M059J (cell line): ENCODE results near the gene KRT80. TPM values are rescaled to one million over a fixed set of nuclear protein-coding genes. Genes with fewer than 3 reads are reported as not detected.
A peak's percentile ranks its signal among the peaks of the same experiment; 100 is the strongest.
"Not testable (repeated sequence)": the region's sequence is repeated elsewhere in the genome, so short reads cannot be mapped to it uniquely, and the experiment has no call there.

Experiments used
- DNase-seq: peaks from one replicate; pipeline ENCODE4 v3.0.0-alpha.2; 2012; ENCODE audit warnings: low read depth
- total RNA-seq: library from RNA; depleted of rRNA; stranded (reverse); fragments of >200 nt; shearing (Covaris generic); gene quantifications from 2 replicates; pipeline ENCODE4 v1.2.3, GENCODE V29; 2014; rRNA removed

Gene KRT80
- 36.6 and 52.7 TPM in 2 replicates for total RNA-seq

- peak; percentile 99 for DNase-seq
Measured at GRCh38 chr12:52191841-52192791, at the start of gene KRT80. Gene KRT80 (minus strand): TSS chr12:52192014. CDS start chr12:52191902, 112 bp downstream.

- DNase-seq: no peak
Measured at GRCh38 chr12:52241205-52241842, 49.5 kb upstream of the KRT80 start.

- not testable (repeated sequence) for DNase-seq
Measured at GRCh38 chr12:52240247-52240646, 48.4 kb upstream of the KRT80 start.

- DNase-seq: no peak
Measured at GRCh38 chr12:52239767-52240166, 48.0 kb upstream of the KRT80 start.

GRCh38 chr12:52238916-52239646 is 47.3 kb upstream of the KRT80 start:
- DNase-seq: no peak

GRCh38 chr12:52238207-52238840 is 46.5 kb upstream of the KRT80 start:
- DNase-seq: no peak

- no peak for DNase-seq
Measured at GRCh38 chr12:52236386-52237050, 44.7 kb upstream of the KRT80 start.

GRCh38 chr12:52235822-52236361 is 44.1 kb upstream of the KRT80 start:
- peak; percentile 52 for DNase-seq

GRCh38 chr12:52235001-52235764 is 43.4 kb upstream of the KRT80 start:
- peak; percentile 72 for DNase-seq

- DNase-seq: no peak
Measured at GRCh38 chr12:52234223-52234810, 42.5 kb upstream of the KRT80 start.

GRCh38 chr12:52233462-52234207 is 41.8 kb upstream of the KRT80 start:
- no peak for DNase-seq

- DNase-seq: no peak
Measured at GRCh38 chr12:52232674-52233461, 41.1 kb upstream of the KRT80 start, which contains the start of gene KRT7. Gene KRT7 (plus strand): TSS chr12:52233243. CDS start chr12:52233297, 54 bp downstream.

GRCh38 chr12:52232203-52232673 is 40.4 kb upstream of the KRT80 start:
- no peak for DNase-seq

- DNase-seq: no peak
Measured at GRCh38 chr12:52231305-52232202, 39.7 kb upstream of the KRT80 start.

- DNase-seq: peak; percentile 83
Measured at GRCh38 chr12:52230364-52231281, 38.8 kb upstream of the KRT80 start.
